Pancreas (tissue), 10 donors: Measurements from ENCODE around the gene CORO7. TPM values are rescaled to one million over a fixed set of nuclear protein-coding genes. Genes with fewer than 3 reads are reported as not detected.

Experiments used
- ATAC-seq, 4 donors: fragments of 200-7000 bp; cut with Tn5 transposase; one replicate each; pipeline versions ENCODE4 v1.8.0 to v1.9.1; 2020; ENCODE audit warnings: mild to moderate bottlenecking in 4 of 4, moderate library complexity in 4 of 4
- DNase-seq, 6 donors: peaks; one replicate each; pipeline ENCODE4 v3.0.0-alpha.2; 2020
- FAIRE-seq: peaks from 2 replicates; lab custom pipeline; 2012; peaks lifted over from hg19 to GRCh38; lab: Jason Lieb, UNC
- H3K27ac ChIP-seq, 4 donors: fragments of 200-600 bp; sonication (generic); 1 replicate in 3 of 4; 2 replicates in 1 of 4; pipeline versions ENCODE4 v1.5.0 to v1.8.0; 2020
- H3K27me3 ChIP-seq, 4 donors: fragments of 200-600 bp; one replicate each; pipeline ENCODE4 v1.8.0; 2021
- H3K36me3 ChIP-seq, 3 donors: fragments of 200-600 bp; sonication (generic) in 1 of 3; one replicate each; pipeline versions ENCODE4 v1.5.0 to v1.8.0; 2020 to 2021
- H3K4me1 ChIP-seq, 3 donors: fragments of 200-600 bp; one replicate each; pipeline ENCODE4 v1.8.0; 2021
- H3K4me3 ChIP-seq, 4 donors: fragments of 200-600 bp; sonication (generic) in 2 of 4; one replicate each; pipeline versions ENCODE4 v1.5.0 to v1.8.0; 2020 to 2021
- H3K9me3 ChIP-seq, 4 donors: fragments of 200-600 bp; one replicate each; pipeline ENCODE4 v1.8.0; 2021
- CTCF ChIP-seq, 4 donors: fragments of 200-600 bp; sonication (generic) in 3 of 4; IDR thresholded peaks; one replicate each; pipeline versions ENCODE4 v1.5.0 to v1.8.0; 2021; ENCODE audit warnings: antibody characterized with exemption in 4 of 4
- WGBS, 2 donors: extraction: QIAGEN DNeasy Blood & Tissue Kit; methylation state at CpG; one replicate each; pipeline ENCODE4 v1.1.7; 2013; 5-methylcytosine and 5-hydroxymethylcytosine counted together
- intact Hi-C, 3 donors: fragments of 100-400 bp; cut with DNase I; formaldehyde crosslinking; loops; one replicate each; pipeline versions ENCODE4 v1.11.1 to v1.14.2; 2022
- polyA plus RNA-seq, 2 donors: library from polyadenylated mRNA; stranded (reverse); fragments of 200-250 nt; gene quantifications; one replicate each; pipeline ENCODE4 v1.2.3, GENCODE V29; 2013
- total RNA-seq, 6 donors: library from RNA; stranded (reverse); fragmentation: NEBNext Ultra II Directional in 4 of 6; extraction: Animal tissue kit (Norgen Biotek cat#: 25700) in 4 of 6; gene quantifications; one replicate each; pipeline versions ENCODE4 v1.2.1 to v1.2.4, GENCODE V29; 2021 to 2023
- donor health status: healthy with polysubstance abuse.
- donor health status: DM: no; HTN: no; CAD: no; lungs with moderate emphysema.
- donor health status: DM: no; HTN: no; CAD: no.
- donor health status: control.
- donor health status: control.
- donor health status: Bipolar disorder and iron deficiency.
- donor health status: DM: yes; HTN: yes; CAD: no.
- donor health status: DM: no; HTN: no; CAD: no.
- donor health status: DM: no; HTN: no; CAD: no.
- donor health status: DM: yes; HTN: yes; CAD: no.

The CORO7 gene
- total and polyA plus RNA-seq, 8 donors, result 8.4 to 29.6 (median 18.7) TPM

GRCh38 chr16:4409081-4409932 lies 7.1 kb downstream of the CORO7 start:
- Histone ChIP-seq H3K9me3 (no peaks in the 10 kb centered on the region), H3K27ac (no peak overlapping the region), H3K4me3 (no peak overlapping the region), H3K27me3 (no peaks in the 10 kb centered on the region), H3K4me1 (no peaks in the 10 kb centered on the region), H3K36me3 (peaks cover 0 to 13% (median 0%) of the 10 kb centered on the region in 3 donors)
- intact Hi-C loops, result loop anchor here (10.0 kb wide), 2 partner anchors 125 to 205 kb away; no protein-coding TSS in a partner anchor
- peak in 2 of 4 donors; percentile 55 to 62 for ATAC-seq
- FAIRE-seq, result no peak
- WGBS, 2 donors, result 83 to 87% methylated on average over 19 of the region's 19 CpGs
- no peak for TF ChIP-seq CTCF (IDR thresholded peaks at IDR 0.05)
- DNase-seq, result no peak

- WGBS, 2 donors, result 91 to 92% methylated on average over 10 of the region's 10 CpGs
- no peak for DNase-seq
- Histone ChIP-seq H3K4me3 (no peak overlapping the region), H3K27ac (no peak overlapping the region), H3K4me1 (no peaks in the 10 kb centered on the region), H3K27me3 (no peaks in the 10 kb centered on the region), H3K9me3 (no peaks in the 10 kb centered on the region), H3K36me3 (peaks cover 0 to 13% (median 0%) of the 10 kb centered on the region in 3 donors)
- no peak for FAIRE-seq
- no peak for ATAC-seq
- TF ChIP-seq CTCF (IDR thresholded peaks at IDR 0.05), result no peak
- intact Hi-C loops, result loop anchor here (10.0 kb wide), 2 partner anchors 124 to 204 kb away; no protein-coding TSS in a partner anchor
Measured at GRCh38 chr16:4408323-4408690, 8.1 kb downstream of the CORO7 start.

GRCh38 chr16:4407543-4408322 lies 8.7 kb downstream of the CORO7 start:
- Histone ChIP-seq H3K27me3 (no peaks in the 10 kb centered on the region), H3K27ac (no peak overlapping the region), H3K36me3 (peaks cover 0 to 13% (median 0%) of the 10 kb centered on the region in 3 donors), H3K9me3 (no peaks in the 10 kb centered on the region), H3K4me1 (no peaks in the 10 kb centered on the region), H3K4me3 (no peak overlapping the region)
- ATAC-seq (no peak), DNase-seq (peak in 1 of 6 donors; percentile 69), FAIRE-seq (no peak)
- intact Hi-C loops, result loop anchor here (10.0 kb wide), 2 partner anchors 123 to 203 kb away; no protein-coding TSS in a partner anchor
- WGBS, 2 donors, result 89 to 93% methylated on average over 22 of the region's 22 CpGs
- TF ChIP-seq CTCF (IDR thresholded peaks at IDR 0.05), result no peak

GRCh38 chr16:4404967-4405696 lies 11.3 kb downstream of the CORO7 start:
- Histone ChIP-seq H3K36me3 (peaks cover 0 to 13% (median 0%) of the 10 kb centered on the region in 3 donors), H3K9me3 (no peaks in the 10 kb centered on the region), H3K4me3 (no peak overlapping the region), H3K4me1 (no peaks in the 10 kb centered on the region), H3K27me3 (no peaks in the 10 kb centered on the region), H3K27ac (no peak overlapping the region)
- ATAC-seq (no peak), FAIRE-seq (no peak), DNase-seq (peak in 1 of 6 donors; percentile 71)
- intact Hi-C loops, result loop anchor here (2.0 to 10.0 kb wide), 4 partner anchors 43 to 200 kb away; no protein-coding TSS in a partner anchor
- no peak for TF ChIP-seq CTCF (IDR thresholded peaks at IDR 0.05)
- WGBS, 2 donors, result 88 to 93% methylated on average over 23 to 24 of the region's 24 CpGs
